H9 (cell line): Measurements from ENCODE around the gene HUNK. TPM values are rescaled to one million over a fixed set of nuclear protein-coding genes. Genes with fewer than 3 reads are reported as not detected.

Experiments used
- DNase-seq: peaks from one replicate; pipeline ENCODE4 v3.0.0-alpha.2; 2017
- H2AFZ ChIP-seq: one replicate; pipeline ENCODE4 v1.6.1; 2013; ENCODE audit warnings: mild to moderate bottlenecking, low read length, control low read depth, moderate library complexity
- H2AK5ac ChIP-seq: 2 replicates; pipeline ENCODE4 v1.6.1; 2013; ENCODE audit warnings: low read length, control low read depth, mixed read lengths; ENCODE audit not compliant: insufficient read length
- H2BK120ac ChIP-seq: one replicate; pipeline ENCODE4 v1.6.1; 2013; ENCODE audit warnings: low read depth, mild to moderate bottlenecking, low read length, control low read depth, inconsistent platforms; ENCODE audit not compliant: poor library complexity, severe bottlenecking
- H2BK12ac ChIP-seq: 2 replicates; pipeline ENCODE4 v1.6.1; 2013; ENCODE audit warnings: low read length, control low read depth, mixed read lengths, low read depth; ENCODE audit not compliant: insufficient read length
- H2BK15ac ChIP-seq: 2 replicates; pipeline ENCODE4 v1.6.1; 2013; ENCODE audit warnings: low read depth, low read length, control low read depth
- H2BK20ac ChIP-seq: one replicate; pipeline ENCODE4 v1.6.1; 2013; ENCODE audit warnings: low read depth, mild to moderate bottlenecking, low read length, control low read depth, inconsistent platforms; ENCODE audit not compliant: poor library complexity, severe bottlenecking
- H2BK5ac ChIP-seq: 2 replicates; pipeline ENCODE4 v1.6.1; 2013; ENCODE audit warnings: low read length, control low read depth, mixed read lengths; ENCODE audit not compliant: insufficient read length
- H3K14ac ChIP-seq: 2 replicates; pipeline ENCODE4 v1.6.1; 2013; ENCODE audit warnings: low read length, control low read depth; ENCODE audit not compliant: insufficient read depth
- H3K18ac ChIP-seq: 2 replicates; pipeline ENCODE4 v1.6.1; 2013; ENCODE audit warnings: low read depth, mild to moderate bottlenecking, mixed read lengths, low read length, control low read depth; ENCODE audit not compliant: insufficient read length
- H3K23ac ChIP-seq: 2 replicates; pipeline ENCODE4 v1.6.1; 2013; ENCODE audit warnings: low read length, control low read depth, mixed read lengths, low read depth; ENCODE audit not compliant: insufficient read length
- H3K23me2 ChIP-seq: 2 replicates; pipeline ENCODE4 v1.6.1; 2013; ENCODE audit warnings: low read depth, mild to moderate bottlenecking, mixed read lengths, low read length, control low read depth; ENCODE audit not compliant: insufficient read length, poor library complexity, severe bottlenecking
- H3K27ac ChIP-seq: 2 replicates; pipeline ENCODE4 v1.5.1; 2013; ENCODE audit warnings: low read length, control low read depth, mixed read lengths, low read depth; ENCODE audit not compliant: insufficient read length
- H3K27me3 ChIP-seq: 2 replicates; pipeline ENCODE4 v1.6.1; 2013; ENCODE audit warnings: low read length, control low read depth, inconsistent platforms; ENCODE audit not compliant: insufficient read depth
- H3K4ac ChIP-seq: 2 replicates; pipeline ENCODE4 v1.6.1; 2013; ENCODE audit warnings: low read depth, mild to moderate bottlenecking, control low read depth, inconsistent platforms, low read length, moderate library complexity
- H3K4me1 ChIP-seq: 2 replicates; pipeline ENCODE4 v1.6.1; 2013; ENCODE audit warnings: low read length, control low read depth, inconsistent platforms; ENCODE audit not compliant: insufficient read depth
- H3K4me2 ChIP-seq: 2 replicates; pipeline ENCODE4 v1.6.1; 2013; ENCODE audit warnings: low read length, control low read depth, mixed read lengths; ENCODE audit not compliant: insufficient read length, insufficient read depth
- H3K56ac ChIP-seq: 2 replicates; pipeline ENCODE4 v1.6.1; 2013; ENCODE audit warnings: low read depth, mild to moderate bottlenecking, mixed read lengths, low read length, control low read depth; ENCODE audit not compliant: insufficient read length
- H3K79me1 ChIP-seq: 2 replicates; pipeline ENCODE4 v1.6.1; 2013; ENCODE audit warnings: low read depth, mild to moderate bottlenecking, moderate library complexity, low read length, control low read depth, inconsistent platforms; ENCODE audit not compliant: insufficient read depth, poor library complexity, severe bottlenecking
- H3K79me2 ChIP-seq: 2 replicates; pipeline ENCODE4 v1.6.1; 2013; ENCODE audit warnings: low read length, control low read depth, inconsistent platforms; ENCODE audit not compliant: insufficient read depth
- H3K9ac ChIP-seq: 2 replicates; pipeline ENCODE4 v1.6.1; 2013; ENCODE audit warnings: low read length, control low read depth, mixed read lengths; ENCODE audit not compliant: insufficient read length; ENCODE audit errors: extremely low read depth
- H3K9me3 ChIP-seq: one replicate; pipeline ENCODE4 v1.6.1; 2013; ENCODE audit warnings: low read depth, low read length, inconsistent platforms; ENCODE audit not compliant: control insufficient read depth
- H3T11ph ChIP-seq: one replicate; pipeline ENCODE4 v1.6.1; 2013; ENCODE audit warnings: mild to moderate bottlenecking, low read length, control low read depth, inconsistent platforms
- H4K20me1 ChIP-seq: one replicate; pipeline ENCODE4 v1.6.1; 2013; ENCODE audit not compliant: control insufficient read depth, insufficient read length, insufficient read depth
- H4K5ac ChIP-seq: 2 replicates; pipeline ENCODE4 v1.6.1; 2013; ENCODE audit warnings: low read depth, mild to moderate bottlenecking, mixed read lengths, low read length, control low read depth; ENCODE audit not compliant: insufficient read length
- H4K8ac ChIP-seq: replicated peaks from 2 replicates; pipeline ENCODE4 v1.6.1; 2013; ENCODE audit warnings: low read length, control low read depth, mixed read lengths, low read depth; ENCODE audit not compliant: insufficient read length
- H4K91ac ChIP-seq: 2 replicates; pipeline ENCODE4 v1.6.1; 2013; ENCODE audit warnings: low read depth, mild to moderate bottlenecking, moderate library complexity, mixed read lengths, low read length, control low read depth; ENCODE audit not compliant: insufficient read length
- H3K27ac Mint-ChIP-seq, 3 experiments: 2 replicates in 2 of 3; 3 replicates in 1 of 3; pipeline ENCODE4 v1.8.0; 2020 to 2021; ENCODE audit warnings: mixed read lengths in 3 of 3, mild to moderate bottlenecking in 1 of 3, moderate library complexity in 1 of 3
- H3K27me3 Mint-ChIP-seq: 2 replicates; pipeline ENCODE4 v1.8.0; 2021; ENCODE audit warnings: low read depth, mild to moderate bottlenecking, moderate library complexity, mixed read lengths
- H3K36me3 Mint-ChIP-seq, 3 experiments: 2 replicates in 2 of 3; 3 replicates in 1 of 3; pipeline ENCODE4 v1.8.0; 2020 to 2021; ENCODE audit warnings: low read depth in 3 of 3, mixed read lengths in 3 of 3; ENCODE audit not compliant: insufficient read depth in 1 of 3
- H3K4me1 Mint-ChIP-seq, 2 experiments: 2 replicates each; pipeline ENCODE4 v1.8.0; 2020; ENCODE audit warnings: mixed read lengths in 2 of 2
- H3K4me3 Mint-ChIP-seq, 2 experiments: 2 replicates in 1 of 2; 3 replicates in 1 of 2; pipeline ENCODE4 v1.8.0; 2020 to 2021; ENCODE audit warnings: mild to moderate bottlenecking in 2 of 2, mixed read lengths in 2 of 2, moderate library complexity in 1 of 2
- H3K9me3 Mint-ChIP-seq, 2 experiments: 2 replicates in 1 of 2; 3 replicates in 1 of 2; pipeline ENCODE4 v1.8.0; 2020; ENCODE audit warnings: mild to moderate bottlenecking in 2 of 2, mixed read lengths in 2 of 2, moderate library complexity in 1 of 2
- WGBS: extraction: QIAGEN DNeasy Blood & Tissue Kit; methylation state at CpG from one replicate; pipeline ENCODE4 v1.1.7; 2013; ENCODE audit warnings: missing lambda C conversion rate, low lambda C conversion rate, mixed read lengths; ENCODE audit not compliant: insufficient read length; ENCODE audit errors: extremely low coverage; 5-methylcytosine and 5-hydroxymethylcytosine counted together
- total RNA-seq: library from RNA; stranded (reverse); gene quantifications from 2 replicates; pipeline ENCODE4 v1.2.1, GENCODE V29; 2021
- TF ChIP-seq, protein P1 (sequence below): fragments of 200-600 bp; sonication (generic); conservative IDR thresholded peaks from 3 replicates; pipeline ENCODE4 v1.8.0; 2021; ENCODE audit warnings: antibody characterized with exemption, mild to moderate bottlenecking

HUNK gene
- total RNA-seq, 1 experiment from 2014 or later = 5.8 TPM

DNA sequence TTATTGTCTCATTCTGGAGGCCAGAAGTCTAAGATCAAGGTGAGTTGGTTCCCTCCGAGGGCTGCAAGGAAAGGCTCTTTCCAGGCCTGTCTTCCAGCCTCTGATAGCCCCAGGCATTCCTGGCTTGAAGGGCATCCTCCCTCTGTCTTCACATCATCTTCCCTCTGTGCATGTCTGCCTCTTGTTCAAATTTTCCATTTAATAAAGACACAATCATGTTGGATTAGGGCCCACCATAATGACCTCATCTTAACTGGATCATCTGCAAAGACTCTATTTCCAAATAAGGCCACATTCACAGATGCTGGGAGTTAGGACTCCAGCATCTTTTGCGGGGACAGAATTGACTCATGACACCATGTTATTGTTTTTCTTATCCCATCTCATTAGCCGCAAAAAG, 24.5 kb downstream of the HUNK start:
- peaks cover 11% of the 10 kb centered on the region; the same call in 1 of the 2 replicates for H3K4me1 ChIP-seq
- no peak overlapping the region for H2BK12ac ChIP-seq
- H3K23me2 ChIP-seq = no peaks in the 10 kb centered on the region
- Mint-ChIP-seq H3K27ac (no peak overlapping the region; a peak in 1 of 7 replicates), H3K36me3 (no peaks in the 10 kb centered on the region; a peak in 1 of 7 replicates), H3K4me1 (peaks cover 42 to 43% of the 10 kb centered on the region in 2 experiments), H3K4me3 (no peak overlapping the region), H3K27me3 (peaks cover 1% of the 10 kb centered on the region; the same call in 1 of the 2 replicates), H3K9me3 (no peaks in the 10 kb centered on the region)
- H3K27ac ChIP-seq = no peak overlapping the region
- WGBS = no CpG with 5 or more reads among the region's 3 CpGs
- no peak overlapping the region for H4K5ac ChIP-seq
- H3K4ac ChIP-seq = no peak overlapping the region
- TF ChIP-seq, protein P1, sequence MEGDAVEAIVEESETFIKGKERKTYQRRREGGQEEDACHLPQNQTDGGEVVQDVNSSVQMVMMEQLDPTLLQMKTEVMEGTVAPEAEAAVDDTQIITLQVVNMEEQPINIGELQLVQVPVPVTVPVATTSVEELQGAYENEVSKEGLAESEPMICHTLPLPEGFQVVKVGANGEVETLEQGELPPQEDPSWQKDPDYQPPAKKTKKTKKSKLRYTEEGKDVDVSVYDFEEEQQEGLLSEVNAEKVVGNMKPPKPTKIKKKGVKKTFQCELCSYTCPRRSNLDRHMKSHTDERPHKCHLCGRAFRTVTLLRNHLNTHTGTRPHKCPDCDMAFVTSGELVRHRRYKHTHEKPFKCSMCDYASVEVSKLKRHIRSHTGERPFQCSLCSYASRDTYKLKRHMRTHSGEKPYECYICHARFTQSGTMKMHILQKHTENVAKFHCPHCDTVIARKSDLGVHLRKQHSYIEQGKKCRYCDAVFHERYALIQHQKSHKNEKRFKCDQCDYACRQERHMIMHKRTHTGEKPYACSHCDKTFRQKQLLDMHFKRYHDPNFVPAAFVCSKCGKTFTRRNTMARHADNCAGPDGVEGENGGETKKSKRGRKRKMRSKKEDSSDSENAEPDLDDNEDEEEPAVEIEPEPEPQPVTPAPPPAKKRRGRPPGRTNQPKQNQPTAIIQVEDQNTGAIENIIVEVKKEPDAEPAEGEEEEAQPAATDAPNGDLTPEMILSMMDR = no peak
- no peak overlapping the region for H3K4me2 ChIP-seq
- no peak overlapping the region for H3K56ac ChIP-seq
- no peak overlapping the region for H2BK15ac ChIP-seq
- H2AK5ac ChIP-seq = no peak overlapping the region
- H3K14ac ChIP-seq = no peak overlapping the region
- H3T11ph ChIP-seq = no peak overlapping the region
- no peaks in the 10 kb centered on the region for H3K27me3 ChIP-seq
- no peak overlapping the region for H3K18ac ChIP-seq
- no peaks in the 10 kb centered on the region for H3K79me2 ChIP-seq
- no peak overlapping the region for H4K91ac ChIP-seq
- no peak overlapping the region for H2BK5ac ChIP-seq
- no peaks in the 10 kb centered on the region for H3K79me1 ChIP-seq
- H2BK20ac ChIP-seq = no peak overlapping the region
- no peak overlapping the region for H3K9ac ChIP-seq
- H2BK120ac ChIP-seq = no peak overlapping the region
- no peak for DNase-seq
- no peak overlapping the region for H3K23ac ChIP-seq
- H4K20me1 ChIP-seq = no peaks in the 10 kb centered on the region
- no peak overlapping the region for H4K8ac ChIP-seq
- no peaks in the 10 kb centered on the region for H3K9me3 ChIP-seq
- H2AFZ ChIP-seq = no peak overlapping the region
